Stimulated activated CD8-positive, alpha-beta memory T cell treated with anti-CD3 and anti-CD28 coated beads, Interleukin-4, amount 100 ng/mL, for 24 hours (primary cell): ENCODE data around the gene CDKL4.
"Not testable (repeated sequence)": the region's sequence is repeated elsewhere in the genome, so short reads cannot be mapped to it uniquely, and the experiment has no call there.

Experiments used
- DNase-seq: peaks from one replicate; pipeline ENCODE4 v3.0.0-alpha.2; 2020; ENCODE audit warnings: low read depth

Gene CDKL4

DNA sequence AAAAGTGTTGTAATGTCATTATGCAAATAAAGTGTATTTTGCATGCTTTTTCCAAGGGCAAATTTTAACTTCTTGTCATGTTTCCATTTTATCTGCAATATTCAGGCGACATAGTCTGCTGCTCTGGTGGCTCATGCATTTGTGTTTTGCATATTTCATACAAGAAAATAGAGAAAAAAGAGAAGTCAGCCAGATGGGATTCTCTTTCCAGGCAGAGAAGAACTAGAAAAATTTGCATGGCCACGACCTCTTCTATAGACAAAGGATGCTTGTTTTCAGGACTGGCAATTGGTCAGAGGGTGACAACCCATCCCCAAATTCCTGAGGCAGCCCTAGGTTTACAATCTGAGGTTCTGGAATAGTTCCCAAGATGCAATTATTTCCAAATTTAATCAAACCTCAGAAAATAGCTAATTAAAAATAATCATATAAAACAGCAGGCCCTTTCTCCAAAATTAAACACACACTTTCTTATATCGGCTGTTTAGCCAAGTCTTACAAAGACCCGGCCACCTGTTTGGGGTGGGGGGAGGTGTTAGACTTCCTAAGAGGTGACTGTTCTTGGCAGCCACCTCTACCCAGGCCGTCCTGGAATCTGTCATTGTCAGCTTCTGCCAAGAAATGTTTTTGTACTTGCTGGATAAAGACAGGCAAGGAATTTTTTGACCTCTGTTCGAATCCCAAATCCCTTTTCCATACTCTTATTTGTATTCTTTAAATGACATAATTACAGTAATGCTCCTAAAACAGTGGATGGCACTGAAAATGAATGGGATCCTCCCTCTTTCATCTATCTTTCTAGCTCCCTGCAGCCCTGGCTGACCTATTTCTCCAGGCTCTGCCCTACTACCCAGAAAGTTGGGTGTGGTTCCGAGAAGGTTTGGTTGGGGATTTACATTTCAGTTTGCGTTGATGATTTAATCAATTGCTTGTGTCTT is 102.2 kb downstream of the CDKL4 start:
- no peak for DNase-seq

GRCh38 chr2:39140948-39141333 is 102.8 kb downstream of the CDKL4 start:
- not testable (repeated sequence) for DNase-seq

DNA sequence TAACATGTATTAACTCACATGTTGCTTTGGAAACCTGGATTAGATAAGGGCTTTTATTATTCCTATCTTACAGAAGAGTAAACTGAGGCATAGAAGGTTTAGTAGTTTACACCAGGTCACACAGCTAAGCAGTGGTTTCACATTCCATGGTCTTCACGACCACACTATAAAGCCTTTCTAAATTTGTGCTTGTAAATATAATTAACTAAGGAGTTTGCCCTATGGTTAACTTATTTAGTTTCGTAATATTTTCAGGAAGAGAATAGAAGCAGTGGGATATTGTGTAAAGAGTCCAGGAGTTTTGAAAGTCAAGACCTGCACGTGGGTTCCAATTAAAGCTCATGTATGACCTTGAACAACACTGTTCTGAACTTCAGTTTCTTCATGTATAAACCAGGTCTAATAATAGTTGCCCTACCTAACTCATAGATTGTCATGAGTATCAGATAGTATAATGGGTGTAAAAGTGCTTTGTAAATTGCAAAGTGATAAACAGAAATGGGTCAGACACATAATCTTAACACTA is 103.4 kb downstream of the CDKL4 start:
- no peak for DNase-seq

DNA sequence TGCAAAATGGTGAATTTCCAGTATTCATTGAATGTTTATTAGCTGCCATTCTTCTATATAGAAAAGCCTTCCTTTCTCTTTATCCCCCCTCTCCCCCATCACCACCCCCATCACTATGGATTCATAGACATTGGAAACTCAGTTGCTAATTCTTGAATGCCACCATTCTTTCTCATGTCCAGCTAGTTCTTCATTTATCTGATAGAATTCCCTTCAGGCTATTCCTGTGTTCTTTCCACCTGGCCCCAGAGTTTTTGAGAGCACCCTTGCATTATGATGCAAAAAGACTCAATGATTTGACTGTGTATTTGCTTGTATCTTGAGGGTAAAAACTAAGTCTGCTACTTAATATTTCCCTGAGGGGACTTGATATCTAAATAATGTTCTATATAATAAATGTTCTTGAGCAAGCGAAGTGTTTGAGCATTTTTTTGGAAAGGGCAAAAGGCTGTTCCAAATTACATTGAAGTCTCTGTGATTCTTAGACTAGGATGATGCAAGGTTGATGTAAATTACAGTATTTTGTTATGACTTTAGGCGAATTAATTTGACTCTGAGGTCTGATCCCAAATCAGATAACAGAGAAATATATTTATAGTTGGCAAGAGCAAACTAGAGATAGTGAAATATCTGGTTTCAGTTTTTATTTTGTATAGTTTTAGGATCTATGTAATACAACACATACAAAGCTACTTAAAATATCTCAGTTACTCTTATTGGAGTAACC is 104.1 kb downstream of the CDKL4 start:
- no peak for DNase-seq

GRCh38 chr2:39138837-39139211 is 104.9 kb downstream of the CDKL4 start:
- DNase-seq = no peak

DNA sequence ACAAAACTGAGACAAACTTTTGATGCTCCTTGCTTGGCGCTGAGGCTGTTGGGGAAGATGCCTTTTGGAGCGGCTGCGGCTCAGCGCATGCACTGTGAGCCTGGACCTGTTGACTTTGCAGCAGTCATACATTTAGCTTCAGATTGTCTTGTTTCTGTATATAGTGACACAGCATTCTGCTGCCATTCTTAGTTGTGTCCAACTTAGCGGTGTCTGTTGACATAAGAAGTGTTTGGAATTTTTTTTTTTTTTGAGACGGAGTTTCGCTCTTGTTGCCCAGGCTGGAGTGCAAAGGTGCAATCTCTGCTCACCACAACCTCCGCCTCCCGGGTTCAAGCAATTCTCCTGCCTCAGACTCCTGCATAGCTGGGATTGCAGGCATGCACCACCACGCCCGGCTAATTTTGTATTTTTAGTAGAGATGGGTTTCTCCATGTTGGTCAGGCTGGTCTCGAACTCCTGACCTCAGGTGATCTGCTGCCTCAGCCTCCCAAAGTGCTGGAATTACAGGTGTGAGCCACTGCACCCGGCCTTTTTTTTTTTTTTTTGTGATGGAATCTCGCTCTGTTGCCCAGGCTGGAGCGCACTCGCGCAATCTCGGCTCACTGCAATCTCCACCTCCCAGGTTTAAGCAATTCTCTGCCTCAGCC is 105.5 kb downstream of the CDKL4 start:
- DNase-seq = not testable (repeated sequence)

DNA sequence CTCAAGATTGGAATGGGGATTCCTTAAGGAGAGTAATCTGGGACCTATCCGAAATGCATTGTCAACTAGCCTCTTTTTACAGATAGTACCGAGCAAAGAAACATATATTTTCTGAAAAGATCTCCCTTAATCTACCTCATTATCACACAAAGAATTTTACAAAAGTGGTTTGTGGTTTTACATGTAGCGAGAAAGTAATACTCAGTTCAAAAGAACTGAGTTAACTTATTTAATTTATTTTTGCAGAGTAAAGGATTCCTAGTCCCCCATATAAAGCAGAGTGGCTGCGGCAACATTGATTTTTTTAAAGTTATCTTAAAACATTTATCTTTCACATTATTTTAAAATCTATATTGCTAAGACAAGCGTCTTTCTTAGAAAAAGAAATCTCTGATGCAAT is 107.0 kb downstream of the CDKL4 start:
- no peak for DNase-seq

GRCh38 chr2:39135690-39136259 is 108.0 kb downstream of the CDKL4 start:
- DNase-seq = no peak

DNA sequence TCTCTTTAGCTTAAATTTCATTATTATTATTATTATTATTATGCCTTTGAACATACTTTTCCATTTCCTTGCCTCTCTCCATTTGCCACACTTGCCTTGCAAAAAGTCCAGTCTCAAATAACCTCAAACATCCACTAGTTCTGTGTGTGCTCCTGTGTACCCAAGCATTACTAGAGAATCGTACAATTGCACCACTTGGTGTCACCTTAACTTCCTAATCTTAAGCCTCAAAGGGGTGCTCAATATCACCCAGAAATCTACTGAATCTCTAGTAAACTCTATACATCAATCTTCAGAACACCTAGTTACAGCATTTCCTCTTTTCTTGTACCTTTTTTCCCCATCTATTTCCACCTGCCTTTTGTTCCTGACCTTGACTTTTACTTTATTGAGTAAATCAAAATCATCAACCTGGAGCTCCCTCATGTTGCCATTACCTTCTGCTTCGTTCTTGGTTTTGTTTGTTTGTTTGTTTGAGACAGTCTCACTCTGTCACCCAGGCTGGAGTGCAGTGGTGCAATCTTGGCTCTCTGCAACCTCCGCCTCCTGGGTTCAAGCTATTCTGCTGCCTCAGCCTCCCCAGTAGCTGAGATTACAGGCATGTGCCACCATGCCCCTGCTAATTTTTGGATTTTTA is 110.4 kb downstream of the CDKL4 start:
- DNase-seq = no peak

DNA sequence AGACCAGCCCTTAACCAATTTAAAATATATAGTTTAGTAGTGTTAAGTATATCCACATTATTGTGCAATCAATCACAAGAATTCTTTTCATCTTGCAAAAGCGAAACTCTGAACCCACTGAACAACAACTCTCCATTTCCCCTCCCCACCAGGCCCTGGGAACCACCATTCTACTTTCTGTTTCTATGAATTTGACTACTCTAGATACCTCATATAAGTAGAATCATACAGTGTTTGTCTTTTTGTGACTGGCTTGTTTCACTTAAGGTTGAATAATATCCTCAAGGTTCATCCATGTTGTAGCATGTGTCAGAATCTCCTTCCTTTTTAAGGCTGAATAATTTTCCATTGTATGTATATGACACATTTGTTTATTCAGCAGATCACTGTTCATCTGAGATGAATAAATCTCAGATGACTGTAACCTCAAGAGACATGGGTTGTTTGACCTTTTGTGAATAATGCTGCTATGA is 114.8 kb downstream of the CDKL4 start:
- DNase-seq = peak; percentile 54

DNA sequence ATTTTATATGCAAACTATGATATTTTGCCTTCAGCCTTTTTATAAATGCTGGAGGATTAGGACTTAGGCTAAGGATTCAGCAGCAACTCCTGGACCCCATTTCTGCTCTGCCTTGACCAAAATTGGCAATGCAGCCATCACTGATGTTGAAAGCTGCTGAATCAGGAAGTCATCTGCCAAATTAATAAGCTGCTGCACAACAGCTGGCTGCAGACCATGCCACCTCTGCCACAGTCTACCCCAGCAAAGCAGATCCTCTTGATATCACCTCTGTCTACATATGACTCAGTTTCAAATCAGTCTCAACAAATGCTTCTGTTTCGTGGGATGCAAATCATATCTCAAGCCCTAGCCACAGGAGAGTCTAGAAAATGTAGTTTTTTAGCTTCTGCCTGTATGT is 115.8 kb downstream of the CDKL4 start:
- peak; percentile 21 for DNase-seq
